Activated CD8-positive, alpha-beta T cell treated with anti-CD3 and anti-CD28 coated beads for 36 hours (primary cell): ENCODE results near the gene SLC26A6. TPM values are rescaled to one million over a fixed set of nuclear protein-coding genes. Genes with fewer than 3 reads are reported as not detected.

Experiments
- ATAC-seq: fragments of 200-7000 bp; cut with Tn5 transposase; one replicate; pipeline ENCODE4 v1.10.0; 2021; ENCODE audit warnings: mild to moderate bottlenecking, moderate library complexity
- CTCF ChIA-PET: fragments of 350-600 bp; sonication (Branson Sonifier 250); formaldehyde crosslinking; loops from one replicate; lab custom pipeline; 2021; ENCODE audit warnings: antibody characterized with exemption; lab: Charles Lee
- POLR2A ChIA-PET: fragments of 350-600 bp; sonication (Branson Sonifier 250); formaldehyde crosslinking; loops from one replicate; lab custom pipeline; 2021; ENCODE audit warnings: antibody characterized with exemption; lab: Charles Lee
- DNase-seq: peaks from one replicate; pipeline ENCODE4 v3.0.0-alpha.2; 2020
- H3K27ac Mint-ChIP-seq: one replicate; pipeline ENCODE4 v1.8.0; 2021; ENCODE audit warnings: mild to moderate bottlenecking, mixed read lengths
- H3K27me3 Mint-ChIP-seq: one replicate; pipeline ENCODE4 v1.8.0; 2021; ENCODE audit warnings: mixed read lengths
- H3K36me3 Mint-ChIP-seq: one replicate; pipeline ENCODE4 v1.8.0; 2021; ENCODE audit warnings: low read depth, mixed read lengths
- H3K4me1 Mint-ChIP-seq: one replicate; pipeline ENCODE4 v1.8.0; 2021; ENCODE audit warnings: low read depth, mixed read lengths
- H3K4me3 Mint-ChIP-seq: one replicate; pipeline ENCODE4 v1.8.0; 2021; ENCODE audit warnings: mild to moderate bottlenecking, moderate library complexity, mixed read lengths
- H3K9me3 Mint-ChIP-seq: one replicate; pipeline ENCODE4 v1.8.0; 2021; ENCODE audit warnings: mixed read lengths
- CTCF ChIP-seq: fragments of 200-600 bp; IDR thresholded peaks from one replicate; pipeline ENCODE4 v1.8.0; 2022; ENCODE audit warnings: antibody characterized with exemption, mild to moderate bottlenecking
- intact Hi-C: fragments of 100-400 bp; cut with micrococcal nuclease; formaldehyde crosslinking; loops from one replicate; pipeline ENCODE4 v1.10.0; 2022
- total RNA-seq, 2 experiments: library from RNA; stranded (reverse); gene quantifications; one replicate each; pipeline ENCODE4 v1.2.3, GENCODE V29; 2021

Gene SLC26A6
- total RNA-seq, 2 experiments from 2014 or later, result 41.3 to 45.0 TPM

- peaks cover 6% of the 10 kb centered on the region for H3K36me3 Mint-ChIP-seq
- ATAC-seq (no peak), DNase-seq (no peak)
- H3K27ac Mint-ChIP-seq, result no peak overlapping the region
- ChIA-PET CTCF (no interaction called here), POLR2A (no interaction called here)
- H3K4me1 Mint-ChIP-seq, result no peaks in the 10 kb centered on the region
- H3K4me3 Mint-ChIP-seq, result no peak overlapping the region
- intact Hi-C loops, result no loop called here
- no peak for TF ChIP-seq CTCF
- H3K27me3 Mint-ChIP-seq, result no peaks in the 10 kb centered on the region
- H3K9me3 Mint-ChIP-seq, result no peaks in the 10 kb centered on the region
Measured at GRCh38 chr3:48642605-48643004, 7.3 kb upstream of the SLC26A6 start.

GRCh38 chr3:48641396-48641795 is 6.1 kb upstream of the SLC26A6 start:
- no peak overlapping the region for H3K4me3 Mint-ChIP-seq
- intact Hi-C loops, result no loop called here
- no peaks in the 10 kb centered on the region for H3K27me3 Mint-ChIP-seq
- ATAC-seq, result no peak
- DNase-seq, result no peak
- no peaks in the 10 kb centered on the region for H3K9me3 Mint-ChIP-seq
- H3K27ac Mint-ChIP-seq, result no peak overlapping the region
- H3K4me1 Mint-ChIP-seq, result peaks cover 8% of the 10 kb centered on the region
- peaks cover 6% of the 10 kb centered on the region for H3K36me3 Mint-ChIP-seq
- ChIA-PET CTCF (no interaction called here), POLR2A (interaction anchor here (0.8 kb wide), 1 partner anchor 12 kb away, joined by 3 read pairs; no protein-coding TSS in a partner anchor)
- TF ChIP-seq CTCF, result no peak

DNA sequence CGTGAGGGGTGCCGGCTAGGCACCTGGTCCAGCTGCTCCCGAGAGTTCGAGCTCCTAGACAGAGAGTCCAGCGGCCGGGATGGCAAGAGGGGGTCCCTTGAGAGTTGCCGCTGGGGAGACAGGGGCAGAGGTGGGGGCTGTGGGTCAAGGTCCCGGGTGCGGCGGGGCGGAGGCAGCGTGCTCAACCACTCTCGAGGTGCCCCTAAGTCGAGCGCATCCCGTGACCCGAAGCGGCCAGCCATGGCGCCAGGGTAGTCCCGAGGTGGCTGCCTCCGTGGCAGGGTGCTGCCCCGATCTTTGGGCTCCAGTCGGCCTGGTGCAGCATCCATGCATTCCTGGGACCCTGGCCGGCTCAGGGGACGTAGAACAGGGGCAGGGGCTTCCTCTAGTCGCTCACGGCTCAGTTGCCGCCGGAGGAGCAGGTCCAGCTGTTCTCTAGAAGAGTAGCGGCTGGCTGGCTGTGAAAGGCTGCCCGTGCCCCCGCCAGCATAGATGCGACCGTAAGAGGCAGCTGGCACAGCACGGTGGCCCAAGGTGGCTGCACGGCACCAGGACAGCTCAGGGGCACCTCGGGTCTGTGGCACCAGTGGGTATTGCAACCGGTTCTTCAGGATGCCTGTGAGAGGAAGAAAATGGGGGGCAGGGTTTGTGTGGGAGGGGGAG is 4.8 kb upstream of the SLC26A6 start:
- Mint-ChIP-seq H3K9me3 (no peaks in the 10 kb centered on the region), H3K36me3 (peaks cover 6% of the 10 kb centered on the region), H3K27ac (no peak overlapping the region), H3K4me3 (no peak overlapping the region), H3K27me3 (no peaks in the 10 kb centered on the region), H3K4me1 (peaks cover 14% of the 10 kb centered on the region)
- ChIA-PET POLR2A (interaction anchor here (0.6 to 1.6 kb wide), 4 partner anchors 8 to 345 kb away, joined by 3 to 6 read pairs (median 4); no protein-coding TSS in a partner anchor), CTCF (no interaction called here)
- ATAC-seq, result no peak
- intact Hi-C loops, result no loop called here
- no peak for DNase-seq
- no peak for TF ChIP-seq CTCF

DNA sequence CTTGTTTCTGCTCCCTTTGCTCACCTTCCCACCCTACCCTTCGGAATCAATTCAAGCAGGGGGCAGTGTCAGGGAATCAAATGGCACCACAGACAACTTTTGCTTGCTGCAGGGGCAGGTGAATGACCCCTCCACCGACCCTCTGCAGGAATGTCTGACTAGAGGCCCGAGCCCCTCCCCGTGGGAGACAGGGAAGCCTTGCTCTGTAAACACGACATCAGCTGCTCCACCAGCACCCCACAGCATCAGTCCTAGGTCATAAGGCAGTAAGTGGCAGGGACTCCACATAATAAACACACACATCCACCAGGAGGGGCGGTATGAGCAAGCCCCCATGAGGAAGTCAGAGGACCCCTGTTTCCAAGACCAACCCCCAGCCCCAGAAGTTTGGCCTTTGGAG is 2.0 kb upstream of the SLC26A6 start:
- intact Hi-C loops, result no loop called here
- H3K36me3 Mint-ChIP-seq, result peaks cover 7% of the 10 kb centered on the region
- DNase-seq (no peak), ATAC-seq (no peak)
- H3K4me1 Mint-ChIP-seq, result peaks cover 21% of the 10 kb centered on the region
- H3K4me3 Mint-ChIP-seq, result no peak overlapping the region
- no peak overlapping the region for H3K27ac Mint-ChIP-seq
- H3K9me3 Mint-ChIP-seq, result no peaks in the 10 kb centered on the region
- H3K27me3 Mint-ChIP-seq, result no peaks in the 10 kb centered on the region
- TF ChIP-seq CTCF, result no peak
- ChIA-PET POLR2A (interaction anchor here (1.0 kb wide), 1 partner anchor 9 kb away, joined by 4 read pairs; no protein-coding TSS in a partner anchor), CTCF (interaction anchor here (2.0 kb wide), 1 partner anchor 76 kb away, joined by 6 read pairs; no protein-coding TSS in a partner anchor)

- intact Hi-C loops, result no loop called here
- TF ChIP-seq CTCF, result no peak
- Mint-ChIP-seq H3K36me3 (peaks cover 9% of the 10 kb centered on the region), H3K27ac (peak overlapping the region; percentile 87), H3K27me3 (no peaks in the 10 kb centered on the region), H3K4me3 (peak overlapping the region; percentile 88), H3K4me1 (peaks cover 21% of the 10 kb centered on the region), H3K9me3 (no peaks in the 10 kb centered on the region)
- DNase-seq (no peak), ATAC-seq (no peak)
- CTCF ChIA-PET, result interaction anchor here (1.0 to 3.5 kb wide), 25 partner anchors 12 to 367 kb away, joined by 3 to 46 read pairs (median 5); partner anchors contain the start of genes CCDC51, PFKFB4, TMA7 and TMEM89
- POLR2A ChIA-PET, result interaction anchor here (0.7 to 3.5 kb wide), 12 partner anchors 9 to 195 kb away, joined by 3 to 25 read pairs (median 5); partner anchors contain the start of genes CELSR3 and PFKFB4
Measured at GRCh38 chr3:48636149-48636655, 941 bp upstream of the SLC26A6 start.
